ENCODE measurements around the gene GCLC.
"Not testable (repeated sequence)": the region's sequence is repeated elsewhere in the genome, so short reads cannot be mapped to it uniquely, and the experiment has no call there.

The GCLC gene

DNA sequence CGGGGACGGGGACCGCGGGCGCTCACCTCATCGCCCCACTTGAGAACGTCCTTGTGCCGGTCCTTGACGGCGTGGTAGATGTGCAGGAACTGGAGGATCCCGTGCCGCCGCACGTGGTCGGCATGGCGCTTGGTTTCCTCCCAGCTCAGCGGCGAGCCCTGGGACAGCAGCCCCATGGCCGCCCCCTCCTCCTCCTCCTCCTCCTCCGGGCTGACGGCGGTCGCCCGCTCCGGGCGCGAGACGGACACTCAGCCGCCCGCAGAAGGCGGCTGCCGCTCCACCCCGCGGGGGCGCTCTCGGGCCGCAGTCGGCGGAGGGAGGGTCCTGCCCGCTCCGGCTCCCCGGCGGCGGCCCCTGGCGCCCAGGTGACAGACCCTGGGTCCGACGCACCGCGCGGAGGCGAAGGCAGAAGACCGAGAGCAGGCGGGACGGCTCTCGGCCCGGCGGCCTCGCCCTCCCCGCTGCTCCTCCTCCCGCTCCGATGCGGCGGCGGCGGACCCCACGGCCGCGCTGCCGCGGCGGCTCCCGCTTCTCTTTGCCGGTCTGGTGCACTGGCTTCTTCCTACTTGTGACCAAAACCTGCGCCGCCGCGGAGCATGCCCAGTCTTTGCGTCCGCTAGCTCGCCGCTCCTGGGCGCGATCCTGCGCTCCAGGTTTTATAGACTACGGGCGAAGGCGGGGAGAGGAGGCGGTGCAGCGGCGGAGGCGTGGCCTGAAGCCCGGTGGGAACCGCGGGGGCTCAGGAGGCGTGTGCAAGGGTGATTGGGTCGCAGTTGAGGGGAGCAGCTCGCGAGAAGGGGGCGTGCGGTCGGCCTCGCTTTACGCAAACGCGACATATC, at the start of gene GCLC:
Gene GCLC, minus strand, starts transcription at position 632 of the 839 bp plus-strand sequence. Its CDS starts 456 bp downstream, at position 176.
- DNase-seq = peak; percentile 90 to 98

DNA sequence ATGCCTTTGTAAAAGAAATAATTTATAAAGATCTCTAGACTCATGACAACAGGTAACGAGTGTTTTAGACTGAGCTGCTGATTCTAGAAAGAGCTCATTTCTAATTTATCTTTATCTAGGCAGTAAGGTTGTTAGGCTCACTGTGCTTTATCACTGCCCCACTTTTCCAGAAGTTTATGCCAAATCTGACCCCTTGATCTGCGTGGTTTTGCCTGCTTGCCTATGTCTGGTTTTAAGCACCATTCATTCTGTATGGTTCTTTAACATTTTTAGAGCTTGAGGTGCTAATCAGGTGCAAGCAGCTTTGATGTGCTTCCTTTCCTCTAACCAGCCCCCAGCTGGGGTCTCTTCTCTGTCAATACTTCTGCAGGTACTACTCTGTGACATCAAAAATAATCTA, 49.7 kb upstream of the GCLC start:
- no peak for DNase-seq

DNA sequence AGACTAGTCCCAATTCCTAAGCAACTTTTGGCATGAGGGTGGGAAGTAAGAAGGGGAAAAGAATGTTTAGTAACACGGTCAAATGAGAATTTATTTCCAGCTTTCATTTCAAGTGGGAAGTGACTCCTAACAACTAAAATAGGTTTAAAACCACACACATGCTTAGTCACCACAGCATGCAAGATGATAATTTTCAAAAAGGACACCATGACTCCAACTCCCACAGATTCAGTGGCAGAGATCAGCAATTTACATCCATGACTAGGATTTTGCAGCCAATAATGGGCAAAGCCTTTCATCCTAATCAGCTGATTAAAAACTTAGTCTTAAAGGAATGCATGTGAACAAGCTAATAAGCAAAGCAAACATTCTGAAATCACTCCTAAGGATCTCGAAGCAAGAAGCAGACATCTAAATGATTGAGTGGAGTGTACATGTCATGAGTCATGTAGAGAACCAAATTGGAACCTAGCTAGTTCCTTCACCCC, 48.1 kb upstream of the GCLC start:
- no peak for DNase-seq

- DNase-seq = no peak
Observed at GRCh38 chr6:53591873-53592272, 47.0 kb upstream of the GCLC start.

GRCh38 chr6:53588816-53589509, 44.1 kb upstream of the GCLC start:
- peak in 1 of 2 experiments; percentile 7 for DNase-seq

- no peak for DNase-seq
Observed at GRCh38 chr6:53587291-53587690, 42.4 kb upstream of the GCLC start.

GRCh38 chr6:53585208-53585900, 40.5 kb upstream of the GCLC start:
- peak in 1 of 2 experiments; percentile 20 for DNase-seq

DNA sequence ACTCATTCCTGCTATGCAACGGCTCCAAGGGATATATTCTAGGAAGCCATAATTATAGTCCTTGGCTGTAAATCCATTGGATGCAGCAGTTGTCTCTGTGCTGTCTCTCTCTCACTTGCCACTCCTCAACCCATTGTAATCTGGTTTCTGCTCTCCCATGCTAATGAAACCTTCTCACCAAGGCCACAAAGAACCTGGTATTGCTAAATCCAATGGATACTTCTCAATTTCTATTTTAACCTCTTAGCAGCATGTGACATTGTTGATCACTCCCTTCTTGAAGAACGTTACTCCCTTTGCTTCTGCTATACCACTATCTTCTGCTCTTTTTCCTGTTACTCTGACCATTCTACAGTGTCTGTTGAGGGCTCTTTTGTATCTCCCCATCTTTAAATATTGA, 39.8 kb upstream of the GCLC start:
- no peak for DNase-seq

GRCh38 chr6:53583451-53583850, 38.5 kb upstream of the GCLC start:
- DNase-seq = no peak

- DNase-seq = no peak
Observed at GRCh38 chr6:53582963-53583362, 38.1 kb upstream of the GCLC start.

- DNase-seq = no peak
Observed at GRCh38 chr6:53581856-53582255, 37.0 kb upstream of the GCLC start.

GRCh38 chr6:53581173-53581773, 36.4 kb upstream of the GCLC start:
- no peak for DNase-seq

DNA sequence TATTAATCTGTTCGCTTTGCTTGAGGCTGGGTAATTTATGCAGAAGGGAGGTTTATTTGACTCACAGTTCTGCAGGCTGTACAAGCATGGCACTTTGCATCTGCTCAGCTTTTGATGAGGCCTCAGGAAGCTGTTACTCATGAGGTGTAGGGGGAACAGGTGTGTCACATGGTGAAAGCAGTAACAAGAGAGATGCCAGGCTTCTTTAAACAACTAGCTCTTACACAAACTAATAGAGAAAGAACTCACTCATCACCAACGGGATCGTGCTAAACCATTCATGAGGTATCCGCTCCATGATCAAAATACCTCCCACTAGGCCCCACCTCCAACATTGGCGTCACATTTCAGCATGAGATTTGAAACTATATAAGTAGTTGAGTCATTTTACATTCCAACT, 34.4 kb upstream of the GCLC start:
- DNase-seq = no peak

DNA sequence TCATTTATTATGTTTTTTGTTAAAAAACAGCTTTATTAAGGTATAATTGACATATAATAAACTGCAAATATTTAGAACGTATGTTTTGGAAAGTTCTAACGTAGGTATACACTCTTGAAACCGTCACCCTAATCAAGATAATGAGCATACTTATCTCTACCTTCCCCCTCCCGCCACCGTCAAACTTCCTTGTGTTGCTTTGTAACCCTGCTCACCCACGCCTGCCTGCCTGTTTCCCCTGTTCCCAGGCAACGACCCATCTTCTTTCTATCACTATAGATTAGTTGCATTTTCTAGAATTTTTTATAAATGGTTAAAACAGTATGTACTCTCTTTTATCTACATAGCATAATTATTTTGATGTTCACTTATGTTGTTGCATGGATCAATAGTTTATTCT, 33.5 kb upstream of the GCLC start:
- DNase-seq = no peak

DNA sequence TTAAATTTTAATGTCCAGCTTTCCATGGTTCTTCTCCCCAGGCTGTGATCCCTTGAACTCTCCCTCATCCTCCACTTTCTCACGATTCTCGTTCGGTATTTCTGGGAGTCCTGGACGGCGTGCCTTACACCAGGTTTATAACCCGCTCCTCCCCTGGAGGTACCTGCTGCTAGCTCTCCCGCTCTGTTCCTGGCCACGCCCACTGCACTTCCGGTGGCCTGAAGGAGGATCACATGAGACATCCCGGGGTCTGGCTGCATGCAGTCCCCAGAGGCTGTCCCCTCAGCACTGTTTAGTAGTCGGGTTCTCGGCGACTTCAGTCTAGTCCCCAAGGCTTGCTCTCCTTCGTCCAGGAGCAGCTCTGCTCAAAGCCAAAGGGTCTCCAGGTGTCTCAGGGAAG, 28.4 kb upstream of the GCLC start:
- DNase-seq = no peak

DNA sequence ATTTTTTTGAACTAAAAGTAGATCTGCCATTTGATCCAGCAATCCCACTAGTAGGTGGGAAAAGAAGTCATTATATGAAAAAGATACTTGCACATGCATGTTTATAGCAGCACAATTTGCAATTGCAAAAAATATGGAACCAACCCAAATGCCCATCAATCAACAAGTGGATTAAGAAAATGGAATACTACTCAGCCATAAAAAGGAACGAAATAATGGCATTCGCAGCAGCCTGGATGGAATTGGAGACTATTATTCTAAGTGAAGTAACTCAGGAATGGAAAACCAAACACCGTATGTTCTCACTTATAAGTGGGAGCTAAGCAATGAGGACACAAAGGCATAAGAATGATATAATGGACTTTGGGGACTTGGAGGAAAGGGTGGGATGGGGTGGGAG, 27.5 kb upstream of the GCLC start:
- DNase-seq = not testable (repeated sequence)

- peak in 1 of 2 experiments; percentile 18 for DNase-seq
Observed at GRCh38 chr6:53568776-53569616, 24.1 kb upstream of the GCLC start.

DNA sequence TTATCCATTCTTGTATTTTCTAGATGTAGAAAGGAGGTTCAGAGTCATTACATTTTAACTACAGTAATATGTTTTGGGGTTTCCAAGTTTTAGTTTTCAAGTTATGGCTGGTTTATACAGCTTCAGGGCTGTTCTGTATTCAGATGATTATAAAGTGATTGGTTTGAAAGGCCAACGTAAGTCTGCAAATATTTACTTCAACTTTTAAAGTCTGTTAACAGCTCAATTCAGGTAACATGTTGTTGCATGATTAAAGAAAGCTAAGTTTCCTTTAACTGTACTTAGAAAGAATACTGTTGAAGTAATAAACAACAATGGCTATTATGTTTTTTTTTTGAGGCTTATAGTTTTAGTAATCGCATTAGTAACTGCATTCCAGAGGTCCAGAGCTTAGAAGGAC, 22.8 kb upstream of the GCLC start:
- no peak for DNase-seq

DNA sequence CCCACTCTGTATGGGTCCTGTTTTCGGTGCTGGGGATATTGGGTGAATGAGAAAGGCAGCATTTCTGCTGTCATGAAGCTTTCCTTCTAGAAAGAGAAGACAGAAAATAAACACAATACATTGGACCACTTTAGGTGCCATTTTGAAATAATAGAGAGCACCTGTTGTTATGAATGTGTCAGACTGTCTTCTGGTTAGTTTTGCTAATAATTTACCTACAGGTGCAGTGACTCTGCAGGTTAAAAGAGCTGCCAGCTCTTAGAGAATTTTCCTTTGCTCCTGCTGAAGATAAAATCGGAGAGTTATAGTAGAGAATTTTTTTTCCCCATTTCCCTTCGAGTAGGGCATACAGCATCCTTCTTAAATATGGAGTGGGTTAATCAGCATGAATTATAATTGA, 21.9 kb upstream of the GCLC start:
- DNase-seq = peak; percentile 74 to 83

GRCh38 chr6:53565886-53566285, 21.0 kb upstream of the GCLC start:
- no peak for DNase-seq

DNA sequence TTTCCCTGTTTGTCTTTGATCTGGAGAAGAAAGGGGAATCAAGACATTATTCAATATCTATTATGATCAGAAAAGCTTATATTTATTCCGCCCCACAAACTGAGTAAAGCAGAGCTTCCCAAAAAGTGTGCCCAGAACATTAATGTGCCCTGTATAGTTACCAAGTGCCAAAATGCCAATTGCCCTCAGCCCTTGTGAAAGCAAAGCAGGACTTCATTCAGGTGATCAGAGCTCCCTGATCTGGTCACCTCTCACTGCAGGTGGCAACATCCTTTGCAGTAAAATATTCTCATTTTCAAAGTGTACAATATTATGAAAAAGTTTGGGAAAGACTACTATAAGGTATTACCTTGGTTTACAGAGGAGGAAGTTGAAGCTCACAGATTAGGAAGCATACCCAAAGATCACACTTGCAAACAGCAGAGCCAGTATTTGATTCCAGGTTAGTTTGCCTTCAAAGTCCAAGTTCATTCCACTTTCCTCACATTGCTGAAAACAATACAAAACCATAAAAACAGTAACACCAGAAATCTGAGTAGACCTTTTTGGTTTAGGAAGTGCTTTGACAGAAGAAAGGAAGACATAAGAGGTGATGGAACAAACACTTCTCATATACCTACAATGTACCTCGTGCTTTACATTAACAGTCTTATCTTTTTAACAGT, 19.6 kb upstream of the GCLC start:
- no peak for DNase-seq

Measured in NCI-H526 (cell line).